K562 (cell line): ENCODE measurements around the gene ZNF335. TPM values are rescaled to one million over a fixed set of nuclear protein-coding genes. Genes with fewer than 3 reads are reported as not detected.
A peak's percentile ranks its signal among the peaks of the same experiment; 100 is the strongest.

Experiments
- C11orf30 ChIP-seq: fragments of 450-650 bp; IDR thresholded peaks from 2 replicates; pipeline ENCODE4 v1.6.1; 2016; ENCODE audit warnings: low read depth, mild to moderate bottlenecking
- FOXK2 ChIP-seq, 2 experiments: fragments of 450-650 bp; IDR thresholded peaks in 1 of 2; conservative IDR thresholded peaks in 1 of 2; 2 replicates each; pipeline ENCODE4 v1.6.1; 2016; ENCODE audit warnings: low read depth in 2 of 2, mild to moderate bottlenecking in 1 of 2
- FUS ChIP-seq: fragments of 200-400 bp; formaldehyde crosslinking; optimal IDR thresholded peaks from 2 replicates; pipeline ENCODE3; 2017; ENCODE audit warnings: low read depth, low read length
- HMG20B ChIP-seq: fragments of 250-450 bp; sonication (Bioruptor Pico); IDR thresholded peaks from 2 replicates; pipeline ENCODE4 v1.5.0; 2021; ENCODE audit warnings: mild to moderate bottlenecking
- JUND ChIP-seq, 2 experiments: IDR thresholded peaks; 2 replicates in 1 of 2; 3 replicates in 1 of 2; pipeline ENCODE4 v1.6.1; 2011; ENCODE audit warnings: borderline replicate concordance in 2 of 2, low read depth in 2 of 2, low read length in 2 of 2, improper control_type of control experiment in 1 of 2, missing biosample characterization in 1 of 2, missing genetic modification characterization in 1 of 2, missing genetic modification reagents in 1 of 2
- KLF16 ChIP-seq: IDR thresholded peaks from 2 replicates; pipeline ENCODE4 v1.6.1; 2016; ENCODE audit warnings: antibody characterized with exemption
- POLR2H ChIP-seq: IDR thresholded peaks from 2 replicates; pipeline ENCODE4 v1.6.1; 2016; ENCODE audit warnings: missing genetic modification characterization, low read depth, mild to moderate bottlenecking, control low read depth, missing compliant biosample characterization, moderate library complexity
- PTBP1 ChIP-seq: fragments of 200-400 bp; formaldehyde crosslinking; IDR thresholded peaks from 2 replicates; pipeline ENCODE4 v1.6.1; 2017; ENCODE audit warnings: low read depth, low read length
- PTRF ChIP-seq: fragments of 450-650 bp; IDR thresholded peaks from 2 replicates; pipeline ENCODE4 v1.6.1; 2016; ENCODE audit warnings: mild to moderate bottlenecking, missing genetic modification characterization, missing compliant biosample characterization
- RAD21 ChIP-seq, 2 experiments: fragments of 250-450 bp in 1 of 2; fragments of 450-650 bp in 1 of 2; sonication (Bioruptor Pico) in 1 of 2; formaldehyde crosslinking in 1 of 2; IDR thresholded peaks in 1 of 2; conservative IDR thresholded peaks in 1 of 2; 2 replicates each; pipeline versions ENCODE4 v1.4.0 to v1.8.0; 2020 to 2022; ENCODE audit warnings: mild to moderate bottlenecking in 2 of 2, moderate library complexity in 1 of 2
- ZNF165 ChIP-seq: fragments of 250-450 bp; sonication (Bioruptor Pico); IDR thresholded peaks from 2 replicates; pipeline ENCODE4 v1.4.0; 2020; ENCODE audit warnings: borderline replicate concordance
- ZNF184 ChIP-seq: sonication (generic); formaldehyde crosslinking; IDR thresholded peaks from 2 replicates; pipeline ENCODE4 v1.5.0; 2020; ENCODE audit warnings: missing genetic modification reagents
- ZNF584 ChIP-seq: fragments of 200-800 bp; sonication (Bioruptor generic); IDR thresholded peaks from 2 replicates; pipeline ENCODE4 v1.6.1; 2016; ENCODE audit warnings: low read depth, mild to moderate bottlenecking, missing genetic modification characterization, missing compliant biosample characterization
- ZNF589 ChIP-seq: fragments of 200-800 bp; sonication (Bioruptor generic); IDR thresholded peaks from 2 replicates; pipeline ENCODE4 v1.6.1; 2016; ENCODE audit warnings: low read depth, missing genetic modification characterization, missing compliant biosample characterization
- polyA plus RNA-seq, 8 experiments: library from polyadenylated mRNA; depleted of rRNA in 4 of 8; stranded (reverse) in 5 of 8; unstranded in 3 of 8; fragments of >200 nt; fragmentation: Nextera tagmentation in 2 of 8; fragmentation: Illumina TruSeq in 1 of 8; extraction: Ambion mirVana in 2 of 8; extraction: Trizol in 1 of 8; gene quantifications; 2 replicates each; pipeline versions ENCODE4 v1.2.1 to v1.2.3, GENCODE V29; 2011 to 2014; ENCODE audit warnings: inconsistent platforms in 1 of 8, missing spikeins in 1 of 8
- total RNA-seq, 7 experiments: library from RNA; depleted of rRNA in 6 of 7; stranded (reverse); fragments of >200 nt in 6 of 7; fragmentation: Illumina TruSeq in 2 of 7; extraction: Trizol in 2 of 7; gene quantifications; 2 replicates each; pipeline versions ENCODE4 v1.2.1 to v1.2.3, GENCODE V29; 2011 to 2021; ENCODE audit warnings: low replicate concordance in 1 of 7
- TF ChIP-seq, protein P1 (sequence below): IDR thresholded peaks from 3 replicates; pipeline ENCODE4 v1.6.1; 2011; ENCODE audit warnings: borderline replicate concordance, mild to moderate bottlenecking, moderate library complexity; ENCODE audit not compliant: insufficient read length; ENCODE audit errors: extremely low read depth
- TF ChIP-seq, protein P2 (sequence below): sonication (generic); formaldehyde crosslinking; IDR thresholded peaks from 2 replicates; pipeline ENCODE4 v1.8.0; 2022; ENCODE audit warnings: missing genetic modification reagents, mild to moderate bottlenecking, moderate library complexity, borderline replicate concordance
- TF ChIP-seq, protein P3 (sequence below), 2 experiments: fragments of 450-650 bp; IDR thresholded peaks; 2 replicates each; pipeline ENCODE4 v1.6.1; 2016
- TF ChIP-seq, protein P4 (sequence below): fragments of 450-650 bp; formaldehyde crosslinking; conservative IDR thresholded peaks from 2 replicates; pipeline ENCODE4 v1.4.0; 2022; ENCODE audit warnings: mild to moderate bottlenecking, missing genetic modification characterization

Gene ZNF335
- total and polyA plus RNA-seq, 9 of the 15 experiments (the other 6 are each of a cell fraction or from before 2014, with no cell fraction given): 0.39 to 16.0 (median 7.6) TPM

DNA sequence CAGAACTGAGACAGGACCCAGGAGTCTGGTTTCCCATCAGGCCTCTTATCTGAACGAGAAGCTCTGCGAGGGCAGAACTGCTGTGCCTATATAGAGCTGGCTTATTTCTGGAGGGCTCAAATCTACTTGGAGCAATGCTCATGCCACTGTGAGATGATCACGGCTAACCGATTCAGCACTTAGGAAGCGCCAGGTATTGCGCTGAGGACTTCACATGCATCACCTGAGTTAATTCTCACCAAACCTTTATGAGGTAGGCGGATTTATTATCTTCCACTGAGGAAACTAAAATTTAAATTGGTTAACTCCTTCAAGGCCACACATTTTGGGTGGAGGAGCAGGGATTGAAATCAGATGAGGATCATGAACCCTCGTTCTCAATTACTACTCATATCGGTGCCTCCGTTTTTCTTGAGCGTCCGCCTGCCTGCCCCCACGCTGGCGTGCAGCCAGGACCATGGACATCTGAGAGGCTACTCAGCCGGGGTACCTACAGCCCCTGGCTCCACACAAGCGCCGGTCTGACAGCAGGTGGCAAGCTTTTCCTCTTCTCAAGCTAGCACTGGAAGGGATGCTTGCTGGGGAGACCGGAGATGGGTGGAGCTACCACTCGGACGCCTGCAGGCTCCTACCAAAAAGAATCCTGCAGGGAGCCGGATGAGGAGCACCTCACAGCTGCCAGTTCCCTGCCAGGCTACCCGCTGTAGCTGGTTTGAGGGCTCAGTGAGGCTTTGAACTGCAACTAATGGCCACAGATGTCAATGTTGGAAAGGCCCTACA is 38.5 kb downstream of the ZNF335 start (continued):
- TF ChIP-seq, protein P1, sequence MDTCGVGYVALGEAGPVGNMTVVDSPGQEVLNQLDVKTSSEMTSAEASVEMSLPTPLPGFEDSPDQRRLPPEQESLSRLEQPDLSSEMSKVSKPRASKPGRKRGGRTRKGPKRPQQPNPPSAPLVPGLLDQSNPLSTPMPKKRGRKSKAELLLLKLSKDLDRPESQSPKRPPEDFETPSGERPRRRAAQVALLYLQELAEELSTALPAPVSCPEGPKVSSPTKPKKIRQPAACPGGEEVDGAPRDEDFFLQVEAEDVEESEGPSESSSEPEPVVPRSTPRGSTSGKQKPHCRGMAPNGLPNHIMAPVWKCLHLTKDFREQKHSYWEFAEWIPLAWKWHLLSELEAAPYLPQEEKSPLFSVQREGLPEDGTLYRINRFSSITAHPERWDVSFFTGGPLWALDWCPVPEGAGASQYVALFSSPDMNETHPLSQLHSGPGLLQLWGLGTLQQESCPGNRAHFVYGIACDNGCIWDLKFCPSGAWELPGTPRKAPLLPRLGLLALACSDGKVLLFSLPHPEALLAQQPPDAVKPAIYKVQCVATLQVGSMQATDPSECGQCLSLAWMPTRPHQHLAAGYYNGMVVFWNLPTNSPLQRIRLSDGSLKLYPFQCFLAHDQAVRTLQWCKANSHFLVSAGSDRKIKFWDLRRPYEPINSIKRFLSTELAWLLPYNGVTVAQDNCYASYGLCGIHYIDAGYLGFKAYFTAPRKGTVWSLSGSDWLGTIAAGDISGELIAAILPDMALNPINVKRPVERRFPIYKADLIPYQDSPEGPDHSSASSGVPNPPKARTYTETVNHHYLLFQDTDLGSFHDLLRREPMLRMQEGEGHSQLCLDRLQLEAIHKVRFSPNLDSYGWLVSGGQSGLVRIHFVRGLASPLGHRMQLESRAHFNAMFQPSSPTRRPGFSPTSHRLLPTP: no peak
- TF ChIP-seq, protein P2, sequence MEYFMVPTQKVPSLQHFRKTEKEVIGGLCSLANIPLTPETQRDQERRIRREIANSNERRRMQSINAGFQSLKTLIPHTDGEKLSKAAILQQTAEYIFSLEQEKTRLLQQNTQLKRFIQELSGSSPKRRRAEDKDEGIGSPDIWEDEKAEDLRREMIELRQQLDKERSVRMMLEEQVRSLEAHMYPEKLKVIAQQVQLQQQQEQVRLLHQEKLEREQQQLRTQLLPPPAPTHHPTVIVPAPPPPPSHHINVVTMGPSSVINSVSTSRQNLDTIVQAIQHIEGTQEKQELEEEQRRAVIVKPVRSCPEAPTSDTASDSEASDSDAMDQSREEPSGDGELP (CRISPR knock-in tag): 0 out of 2 replicates have a peak, but pooled peaks have one; percentile 32
- TF ChIP-seq KLF16: 0 out of 2 replicates have a peak, but pooled peaks have one; percentile 16
- TF ChIP-seq JUND (IDR thresholded peaks at IDR 0.05; ENCODE audit: borderline replicate concordance, low read depth, low read length): peak; percentile 54
- TF ChIP-seq JUND (tag; IDR thresholded peaks at IDR 0.05; ENCODE audit: borderline replicate concordance, low read depth, low read length): no peak
- no peak for TF ChIP-seq FOXK2 (conservative IDR thresholded peaks at IDR 0.05 in 1 of 2, IDR thresholded peaks at IDR 0.05 in 1 of 2; ENCODE audit: low read depth in 2 of 2)
- no peak for TF ChIP-seq HMG20B (CRISPR knock-in tag)
- TF ChIP-seq ZNF589 (CRISPR knock-in tag): no peak
- TF ChIP-seq PTBP1: no peak
- peak; percentile 53 to 66 for TF ChIP-seq RAD21 (CRISPR knock-in tag; conservative IDR thresholded peaks at IDR 0.05 in 1 of 2, IDR thresholded peaks at IDR 0.05 in 1 of 2)
- TF ChIP-seq, protein P3, sequence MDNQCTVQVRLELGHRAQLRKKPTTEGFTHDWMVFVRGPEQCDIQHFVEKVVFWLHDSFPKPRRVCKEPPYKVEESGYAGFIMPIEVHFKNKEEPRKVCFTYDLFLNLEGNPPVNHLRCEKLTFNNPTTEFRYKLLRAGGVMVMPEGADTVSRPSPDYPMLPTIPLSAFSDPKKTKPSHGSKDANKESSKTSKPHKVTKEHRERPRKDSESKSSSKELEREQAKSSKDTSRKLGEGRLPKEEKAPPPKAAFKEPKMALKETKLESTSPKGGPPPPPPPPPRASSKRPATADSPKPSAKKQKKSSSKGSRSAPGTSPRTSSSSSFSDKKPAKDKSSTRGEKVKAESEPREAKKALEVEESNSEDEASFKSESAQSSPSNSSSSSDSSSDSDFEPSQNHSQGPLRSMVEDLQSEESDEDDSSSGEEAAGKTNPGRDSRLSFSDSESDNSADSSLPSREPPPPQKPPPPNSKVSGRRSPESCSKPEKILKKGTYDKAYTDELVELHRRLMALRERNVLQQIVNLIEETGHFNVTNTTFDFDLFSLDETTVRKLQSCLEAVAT (IDR thresholded peaks at IDR 0.05): no peak
- no peak for TF ChIP-seq C11orf30
- TF ChIP-seq ZNF165 (CRISPR knock-in tag): no peak
- TF ChIP-seq FUS: no peak
- TF ChIP-seq, protein P4, sequence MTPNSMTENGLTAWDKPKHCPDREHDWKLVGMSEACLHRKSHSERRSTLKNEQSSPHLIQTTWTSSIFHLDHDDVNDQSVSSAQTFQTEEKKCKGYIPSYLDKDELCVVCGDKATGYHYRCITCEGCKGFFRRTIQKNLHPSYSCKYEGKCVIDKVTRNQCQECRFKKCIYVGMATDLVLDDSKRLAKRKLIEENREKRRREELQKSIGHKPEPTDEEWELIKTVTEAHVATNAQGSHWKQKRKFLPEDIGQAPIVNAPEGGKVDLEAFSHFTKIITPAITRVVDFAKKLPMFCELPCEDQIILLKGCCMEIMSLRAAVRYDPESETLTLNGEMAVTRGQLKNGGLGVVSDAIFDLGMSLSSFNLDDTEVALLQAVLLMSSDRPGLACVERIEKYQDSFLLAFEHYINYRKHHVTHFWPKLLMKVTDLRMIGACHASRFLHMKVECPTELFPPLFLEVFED (CRISPR knock-in tag): 0 out of 2 replicates have a peak, but pooled peaks have one; percentile 4
- no peak for TF ChIP-seq POLR2H (tag)
- no peak for TF ChIP-seq ZNF184
- no peak for TF ChIP-seq PTRF (tag)
- TF ChIP-seq ZNF584 (CRISPR knock-in tag): no peak
